IPS-20b (cell line): ENCODE measurements around the gene MSX2.

Experiments
- H3K27ac ChIP-seq: one replicate; pipeline ENCODE4 v1.5.1; 2013; ENCODE audit warnings: low read length
- H3K27me3 ChIP-seq: 2 replicates; pipeline ENCODE4 v1.6.1; 2013; ENCODE audit warnings: mild to moderate bottlenecking, low read length, inconsistent platforms; ENCODE audit not compliant: insufficient read depth
- H3K36me3 ChIP-seq: 2 replicates; pipeline ENCODE4 v1.6.1; 2013; ENCODE audit warnings: low read depth, mild to moderate bottlenecking, inconsistent platforms, low read length, moderate library complexity; ENCODE audit not compliant: insufficient read depth
- H3K4me1 ChIP-seq: 2 replicates; pipeline ENCODE4 v1.6.1; 2013; ENCODE audit warnings: mild to moderate bottlenecking, control low read depth, inconsistent platforms, low read length, moderate library complexity; ENCODE audit not compliant: insufficient read depth
- H3K4me3 ChIP-seq: 2 replicates; pipeline ENCODE4 v1.5.1; 2013; ENCODE audit warnings: mild to moderate bottlenecking, low read length, inconsistent platforms
- H3K9ac ChIP-seq: 2 replicates; pipeline ENCODE4 v1.6.1; 2013; ENCODE audit warnings: low read depth, mild to moderate bottlenecking, inconsistent platforms, low read length, moderate library complexity
- H3K9me3 ChIP-seq: 2 replicates; pipeline ENCODE4 v1.6.1; 2013; ENCODE audit warnings: mild to moderate bottlenecking, low read depth, low read length, inconsistent platforms; ENCODE audit not compliant: insufficient read depth

MSX2 gene

GRCh38 chr5:174765540-174765939 is 41.2 kb downstream of the MSX2 start:
- no peaks in the 10 kb centered on the region for H3K4me1 ChIP-seq
- no peak overlapping the region for H3K4me3 ChIP-seq
- H3K9ac ChIP-seq, result no peak overlapping the region
- no peak overlapping the region for H3K27ac ChIP-seq
- no peaks in the 10 kb centered on the region for H3K9me3 ChIP-seq
- H3K36me3 ChIP-seq, result no peaks in the 10 kb centered on the region
- no peaks in the 10 kb centered on the region for H3K27me3 ChIP-seq

GRCh38 chr5:174767670-174768069 is 43.3 kb downstream of the MSX2 start:
- no peak overlapping the region for H3K27ac ChIP-seq
- no peak overlapping the region for H3K4me3 ChIP-seq
- no peaks in the 10 kb centered on the region for H3K27me3 ChIP-seq
- H3K4me1 ChIP-seq, result no peaks in the 10 kb centered on the region
- no peaks in the 10 kb centered on the region for H3K9me3 ChIP-seq
- no peak overlapping the region for H3K9ac ChIP-seq
- H3K36me3 ChIP-seq, result no peaks in the 10 kb centered on the region

- no peaks in the 10 kb centered on the region for H3K27me3 ChIP-seq
- H3K27ac ChIP-seq, result no peak overlapping the region
- no peak overlapping the region for H3K9ac ChIP-seq
- no peak overlapping the region for H3K4me3 ChIP-seq
- no peaks in the 10 kb centered on the region for H3K4me1 ChIP-seq
- H3K36me3 ChIP-seq, result no peaks in the 10 kb centered on the region
- H3K9me3 ChIP-seq, result no peaks in the 10 kb centered on the region
These were observed 44.6 kb downstream of the MSX2 start for GRCh38 chr5:174769005-174769404.

GRCh38 chr5:174773371-174773770 is 49.0 kb downstream of the MSX2 start:
- no peaks in the 10 kb centered on the region for H3K9me3 ChIP-seq
- no peak overlapping the region for H3K27ac ChIP-seq
- H3K4me1 ChIP-seq, result no peaks in the 10 kb centered on the region
- no peak overlapping the region for H3K4me3 ChIP-seq
- H3K9ac ChIP-seq, result no peak overlapping the region
- no peaks in the 10 kb centered on the region for H3K36me3 ChIP-seq
- H3K27me3 ChIP-seq, result no peaks in the 10 kb centered on the region

GRCh38 chr5:174775081-174775480 is 50.7 kb downstream of the MSX2 start:
- H3K27me3 ChIP-seq, result no peaks in the 10 kb centered on the region

GRCh38 chr5:174777111-174777510 is 52.7 kb downstream of the MSX2 start:
- Histone ChIP-seq H3K36me3 (no peaks in the 10 kb centered on the region), H3K9ac (no peak overlapping the region), H3K27me3 (no peaks in the 10 kb centered on the region)

More at GRCh38 chr5:174775081-174775480, 50.7 kb downstream of the MSX2 start:
- H3K36me3 ChIP-seq, result no peaks in the 10 kb centered on the region
- H3K4me1 ChIP-seq, result no peaks in the 10 kb centered on the region
- no peak overlapping the region for H3K4me3 ChIP-seq
- no peak overlapping the region for H3K27ac ChIP-seq
- H3K9ac ChIP-seq, result no peak overlapping the region
- no peaks in the 10 kb centered on the region for H3K9me3 ChIP-seq

GRCh38 chr5:174777583-174777982 is 53.2 kb downstream of the MSX2 start:
- Histone ChIP-seq H3K27me3 (no peaks in the 10 kb centered on the region), H3K36me3 (no peaks in the 10 kb centered on the region), H3K9me3 (no peaks in the 10 kb centered on the region), H3K9ac (no peak overlapping the region), H3K27ac (no peak overlapping the region), H3K4me1 (no peaks in the 10 kb centered on the region), H3K4me3 (no peak overlapping the region)

More at GRCh38 chr5:174777111-174777510, 52.7 kb downstream of the MSX2 start:
- H3K4me1 ChIP-seq, result no peaks in the 10 kb centered on the region
- H3K4me3 ChIP-seq, result no peak overlapping the region
- H3K9me3 ChIP-seq, result no peaks in the 10 kb centered on the region
- H3K27ac ChIP-seq, result no peak overlapping the region
